Activated T-cell treated with anti-CD3 and anti-CD28 coated beads, Interleukin-2, amount 50 U/mL, for 24 hours (primary cell): ENCODE measurements around the gene PAQR5.
"Not testable (repeated sequence)": the region's sequence is repeated elsewhere in the genome, so short reads cannot be mapped to it uniquely, and the experiment has no call there.

Experiments
- DNase-seq: peaks from one replicate; pipeline ENCODE4 v3.0.0-alpha.2; 2020
- H3K27ac Mint-ChIP-seq: 2 replicates; pipeline ENCODE4 v1.8.0; 2020; ENCODE audit warnings: mild to moderate bottlenecking, mixed read lengths
- H3K27me3 Mint-ChIP-seq: 2 replicates; pipeline ENCODE4 v1.8.0; 2020; ENCODE audit warnings: mixed read lengths
- H3K36me3 Mint-ChIP-seq: 2 replicates; pipeline ENCODE4 v1.8.0; 2020; ENCODE audit warnings: low read depth, mixed read lengths
- H3K4me1 Mint-ChIP-seq: 2 replicates; pipeline ENCODE4 v1.8.0; 2020; ENCODE audit warnings: low read depth, mixed read lengths
- H3K4me3 Mint-ChIP-seq: 2 replicates; pipeline ENCODE4 v1.8.0; 2020; ENCODE audit warnings: mild to moderate bottlenecking, moderate library complexity, mixed read lengths
- H3K9me3 Mint-ChIP-seq: 2 replicates; pipeline ENCODE4 v1.8.0; 2020; ENCODE audit warnings: mixed read lengths

Gene PAQR5

DNA sequence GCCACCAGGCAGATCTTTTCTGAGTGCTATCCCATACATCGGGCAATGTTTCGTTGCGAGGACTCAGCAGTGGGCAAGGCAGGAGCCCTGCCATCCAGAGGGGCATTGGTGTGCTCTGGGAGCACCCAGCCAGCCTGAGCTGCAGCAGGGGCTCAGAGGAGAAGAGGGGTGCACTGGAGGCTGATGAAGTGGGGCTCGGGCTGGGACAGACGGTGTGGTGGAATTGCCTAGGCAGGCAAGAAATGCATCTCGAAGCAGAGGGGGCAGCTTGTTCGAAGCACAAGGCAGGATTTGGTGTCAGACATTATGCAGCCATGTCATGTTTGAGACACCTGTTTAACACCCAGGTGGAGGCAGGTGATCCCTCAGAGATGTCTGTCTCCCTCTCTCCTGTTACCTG lies 19.3 kb downstream of the PAQR5 start:
- H3K27ac Mint-ChIP-seq: no peak overlapping the region
- DNase-seq: no peak
- H3K4me3 Mint-ChIP-seq: no peak overlapping the region
- H3K27me3 Mint-ChIP-seq: peaks cover 38% of the 10 kb centered on the region
- H3K9me3 Mint-ChIP-seq: no peaks in the 10 kb centered on the region
- H3K4me1 Mint-ChIP-seq: peaks cover 22% of the 10 kb centered on the region
- no peaks in the 10 kb centered on the region for H3K36me3 Mint-ChIP-seq

GRCh38 chr15:69319384-69320375 lies 21.0 kb downstream of the PAQR5 start:
- no peak for DNase-seq
- H3K4me3 Mint-ChIP-seq: no peak overlapping the region
- H3K4me1 Mint-ChIP-seq: peaks cover 22% of the 10 kb centered on the region
- no peaks in the 10 kb centered on the region for H3K9me3 Mint-ChIP-seq
- H3K27ac Mint-ChIP-seq: no peak overlapping the region
- H3K36me3 Mint-ChIP-seq: no peaks in the 10 kb centered on the region
- peaks cover 49% of the 10 kb centered on the region for H3K27me3 Mint-ChIP-seq

GRCh38 chr15:69320977-69321554 lies 22.4 kb downstream of the PAQR5 start:
- H3K4me1 Mint-ChIP-seq: peaks cover 22% of the 10 kb centered on the region
- DNase-seq: no peak
- H3K9me3 Mint-ChIP-seq: no peaks in the 10 kb centered on the region
- H3K4me3 Mint-ChIP-seq: no peak overlapping the region
- peaks cover 57% of the 10 kb centered on the region for H3K27me3 Mint-ChIP-seq
- no peaks in the 10 kb centered on the region for H3K36me3 Mint-ChIP-seq
- H3K27ac Mint-ChIP-seq: peak overlapping the region; percentile 75

- H3K4me3 Mint-ChIP-seq: no peak overlapping the region
- no peak for DNase-seq
- H3K36me3 Mint-ChIP-seq: no peaks in the 10 kb centered on the region
- H3K4me1 Mint-ChIP-seq: peaks cover 22% of the 10 kb centered on the region
- H3K27ac Mint-ChIP-seq: no peak overlapping the region
- peaks cover 40% of the 10 kb centered on the region for H3K27me3 Mint-ChIP-seq
- no peaks in the 10 kb centered on the region for H3K9me3 Mint-ChIP-seq
Measured at GRCh38 chr15:69323893-69324430, 25.2 kb downstream of the PAQR5 start.

GRCh38 chr15:69324565-69324964 lies 25.9 kb downstream of the PAQR5 start:
- Mint-ChIP-seq H3K27me3 (peaks cover 39% of the 10 kb centered on the region), H3K36me3 (no peaks in the 10 kb centered on the region), H3K4me1 (peaks cover 21% of the 10 kb centered on the region), H3K27ac (no peak overlapping the region), H3K4me3 (no peak overlapping the region), H3K9me3 (no peaks in the 10 kb centered on the region)
- no peak for DNase-seq

- Mint-ChIP-seq H3K4me1 (peaks cover 13% of the 10 kb centered on the region), H3K4me3 (no peak overlapping the region), H3K9me3 (no peaks in the 10 kb centered on the region), H3K27ac (no peak overlapping the region), H3K36me3 (no peaks in the 10 kb centered on the region), H3K27me3 (peaks cover 42% of the 10 kb centered on the region)
- DNase-seq: no peak
Measured at GRCh38 chr15:69325456-69325971, 26.8 kb downstream of the PAQR5 start.

- no peak overlapping the region for H3K4me3 Mint-ChIP-seq
- H3K36me3 Mint-ChIP-seq: no peaks in the 10 kb centered on the region
- H3K4me1 Mint-ChIP-seq: no peaks in the 10 kb centered on the region
- H3K9me3 Mint-ChIP-seq: no peaks in the 10 kb centered on the region
- no peak for DNase-seq
- H3K27me3 Mint-ChIP-seq: peaks cover 42% of the 10 kb centered on the region
- no peak overlapping the region for H3K27ac Mint-ChIP-seq
Measured at GRCh38 chr15:69328080-69328479, 29.4 kb downstream of the PAQR5 start.

- Mint-ChIP-seq H3K4me3 (no peak overlapping the region), H3K27me3 (peaks cover 43% of the 10 kb centered on the region), H3K36me3 (no peaks in the 10 kb centered on the region), H3K4me1 (no peaks in the 10 kb centered on the region), H3K9me3 (no peaks in the 10 kb centered on the region), H3K27ac (no peak overlapping the region)
- DNase-seq: no peak
Measured at GRCh38 chr15:69328739-69329138, 30.0 kb downstream of the PAQR5 start.

GRCh38 chr15:69337138-69337537 lies 38.4 kb downstream of the PAQR5 start:
- Mint-ChIP-seq H3K9me3 (no peaks in the 10 kb centered on the region), H3K4me1 (no peaks in the 10 kb centered on the region), H3K36me3 (no peaks in the 10 kb centered on the region), H3K27me3 (peaks cover 7% of the 10 kb centered on the region), H3K4me3 (no peak overlapping the region), H3K27ac (no peak overlapping the region)
- DNase-seq: no peak

DNA sequence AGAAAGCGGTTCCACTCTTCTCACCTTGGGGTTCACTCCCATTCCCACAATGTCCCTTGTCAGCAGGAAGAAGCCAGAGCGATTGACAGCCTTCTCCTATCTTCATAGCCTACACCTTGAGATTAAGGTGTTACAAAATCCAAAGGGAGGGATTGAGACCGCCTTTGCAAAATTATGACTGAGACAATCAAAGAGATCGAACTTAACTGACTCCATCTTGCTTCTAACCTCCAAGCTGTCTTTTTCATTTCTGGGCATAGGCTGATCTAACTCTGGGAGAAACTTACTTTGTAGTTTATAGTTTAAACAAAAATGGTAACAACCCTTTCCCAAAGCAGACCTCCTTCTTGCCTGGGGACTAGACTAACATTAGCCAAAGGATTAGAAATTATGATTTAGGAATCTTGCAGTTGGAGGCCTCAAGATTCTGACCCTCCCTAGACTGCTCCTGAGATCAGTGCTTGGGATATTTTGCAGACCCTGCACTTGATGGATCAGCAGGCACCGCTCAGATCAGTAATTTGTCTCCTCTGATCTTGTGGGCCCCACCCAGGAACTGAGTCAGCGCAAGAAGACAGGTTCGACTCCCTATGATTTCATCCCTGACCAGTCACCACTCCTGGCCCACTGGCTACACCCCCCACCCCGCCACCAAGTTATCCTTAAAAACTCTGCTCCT lies 40.0 kb downstream of the PAQR5 start:
- H3K9me3 Mint-ChIP-seq: no peaks in the 10 kb centered on the region
- no peak overlapping the region for H3K27ac Mint-ChIP-seq
- H3K4me3 Mint-ChIP-seq: no peak overlapping the region
- H3K36me3 Mint-ChIP-seq: no peaks in the 10 kb centered on the region
- no peaks in the 10 kb centered on the region for H3K4me1 Mint-ChIP-seq
- peaks cover under 1% of the 10 kb centered on the region for H3K27me3 Mint-ChIP-seq
- DNase-seq: no peak

DNA sequence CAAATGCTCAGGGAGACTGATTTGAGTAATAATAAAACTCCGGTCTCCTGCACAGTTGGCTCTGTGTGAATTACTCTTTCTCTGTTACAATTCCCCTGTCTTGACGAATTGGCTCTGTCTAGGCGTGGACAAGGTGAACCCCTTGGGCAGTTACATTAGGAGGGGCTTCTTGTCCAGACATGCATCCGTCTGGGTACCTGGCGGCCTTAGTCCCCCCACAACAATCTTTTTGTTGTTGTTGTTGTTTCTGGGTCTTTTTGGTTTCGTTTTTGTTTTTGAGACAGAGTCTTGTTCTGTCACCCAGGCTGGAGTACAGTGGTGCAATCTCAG lies 40.5 kb downstream of the PAQR5 start:
- H3K27ac Mint-ChIP-seq, H3K9me3 Mint-ChIP-seq: not testable (repeated sequence)

GRCh38 chr15:69340243-69340900 lies 41.7 kb downstream of the PAQR5 start:
- H3K36me3 Mint-ChIP-seq: no peaks in the 10 kb centered on the region
- no peak overlapping the region for H3K4me3 Mint-ChIP-seq
- DNase-seq: no peak
- no peaks in the 10 kb centered on the region for H3K4me1 Mint-ChIP-seq
- H3K27ac Mint-ChIP-seq: no peak overlapping the region
- no peaks in the 10 kb centered on the region for H3K27me3 Mint-ChIP-seq
- no peaks in the 10 kb centered on the region for H3K9me3 Mint-ChIP-seq

More for the DNA sequence above, 40.5 kb downstream of the PAQR5 start:
- H3K36me3 Mint-ChIP-seq, DNase-seq, H3K4me1 Mint-ChIP-seq, H3K27me3 Mint-ChIP-seq, H3K4me3 Mint-ChIP-seq: not testable (repeated sequence)

DNA sequence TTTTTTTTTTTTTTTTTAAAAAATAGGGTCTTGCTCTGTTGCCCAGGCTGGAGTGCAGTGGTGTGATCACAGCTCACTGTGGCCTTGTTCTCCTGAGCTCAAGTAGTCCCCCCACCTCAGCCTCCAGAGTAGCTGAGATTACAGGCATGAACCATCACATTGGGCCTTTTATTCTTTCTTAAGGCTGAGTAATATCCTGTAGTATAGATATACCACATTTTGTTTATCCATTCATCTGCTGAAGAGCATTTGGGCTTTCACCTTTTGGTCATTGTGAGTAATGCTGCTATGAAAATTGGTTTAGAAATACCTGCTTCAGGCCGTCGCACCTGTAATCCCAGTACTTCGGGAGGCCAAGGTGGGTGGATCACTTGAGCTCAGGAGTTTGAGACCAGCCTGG lies 42.6 kb downstream of the PAQR5 start:
- Mint-ChIP-seq H3K4me1 (no peaks in the 10 kb centered on the region), H3K9me3 (no peaks in the 10 kb centered on the region), H3K36me3 (no peaks in the 10 kb centered on the region), H3K27me3 (no peaks in the 10 kb centered on the region), H3K4me3 (no peak overlapping the region), H3K27ac (no peak overlapping the region)
- DNase-seq: no peak

DNA sequence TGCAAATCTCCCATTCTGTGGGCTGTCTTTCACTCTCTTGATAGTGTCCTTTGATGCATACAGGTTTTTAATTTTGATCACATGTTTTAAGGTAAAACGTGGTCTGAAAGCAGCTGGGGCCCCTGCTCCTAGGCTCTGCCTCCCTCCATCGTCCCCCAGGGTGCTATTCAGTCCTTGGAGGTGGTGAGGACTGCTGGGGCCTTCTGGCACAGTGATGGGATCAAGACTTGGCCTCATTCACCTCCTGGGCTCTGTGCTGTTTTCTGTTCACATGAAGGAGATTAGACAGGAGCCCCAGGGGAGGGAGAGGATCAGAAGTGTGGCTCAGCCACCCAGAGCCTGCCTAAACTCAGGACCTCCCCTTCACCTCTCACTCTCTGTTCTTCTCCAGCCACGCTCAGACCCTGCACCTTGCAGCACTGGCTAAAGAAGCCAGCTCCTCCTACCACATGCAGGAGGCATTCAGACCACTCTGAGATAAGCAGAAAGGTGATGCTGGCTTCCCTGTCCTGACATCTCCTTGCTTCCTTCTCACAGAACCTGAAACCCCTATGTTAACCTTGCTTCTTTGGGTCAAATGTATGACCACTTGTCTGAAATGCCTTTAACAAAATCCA lies 43.9 kb downstream of the PAQR5 start:
- Mint-ChIP-seq H3K27ac (no peak overlapping the region), H3K4me3 (no peak overlapping the region), H3K9me3 (no peaks in the 10 kb centered on the region), H3K27me3 (no peaks in the 10 kb centered on the region), H3K4me1 (no peaks in the 10 kb centered on the region), H3K36me3 (no peaks in the 10 kb centered on the region)
- no peak for DNase-seq
